Karpas-422 (cell line): Measurements from ENCODE around the gene MOB3A. TPM values are rescaled to one million over a fixed set of nuclear protein-coding genes. Genes with fewer than 3 reads are reported as not detected.

Experiments used
- DNase-seq: peaks from one replicate; pipeline ENCODE4 v3.0.0-alpha.2; 2015
- H2AFZ ChIP-seq: fragments of 200-600 bp; sonication (generic); 2 replicates; pipeline ENCODE4 v1.6.1; 2014; ENCODE audit warnings: antibody characterized with exemption, low read length, mixed read lengths
- H3K27ac ChIP-seq: fragments of 200-600 bp; sonication (generic); 2 replicates; pipeline ENCODE4 v1.5.1; 2014; ENCODE audit warnings: mild to moderate bottlenecking, low read length, moderate library complexity
- H3K27me3 ChIP-seq: fragments of 200-600 bp; sonication (generic); 2 replicates; pipeline ENCODE4 v1.6.1; 2014; ENCODE audit warnings: low read length, mixed read lengths
- H3K36me3 ChIP-seq: fragments of 200-600 bp; sonication (generic); 2 replicates; pipeline ENCODE4 v1.6.1; 2014; ENCODE audit warnings: low read length, mixed read lengths; ENCODE audit not compliant: insufficient read depth
- H3K4me1 ChIP-seq: fragments of 200-600 bp; sonication (generic); 2 replicates; pipeline ENCODE4 v1.6.1; 2014; ENCODE audit warnings: mild to moderate bottlenecking, low read length, mixed read lengths
- H3K4me2 ChIP-seq: fragments of 200-600 bp; sonication (generic); 2 replicates; pipeline ENCODE4 v1.6.1; 2014; ENCODE audit warnings: low read length, low read depth, mild to moderate bottlenecking; ENCODE audit not compliant: poor library complexity, severe bottlenecking
- H3K4me3 ChIP-seq: fragments of 200-600 bp; sonication (generic); 2 replicates; pipeline ENCODE4 v1.5.1; 2014; ENCODE audit warnings: mild to moderate bottlenecking, antibody characterized with exemption, low read length, mixed read lengths
- H3K79me2 ChIP-seq: fragments of 200-600 bp; sonication (generic); 2 replicates; pipeline ENCODE4 v1.6.1; 2014; ENCODE audit warnings: mild to moderate bottlenecking, low read length, mixed read lengths
- H3K9ac ChIP-seq: fragments of 200-600 bp; sonication (generic); 2 replicates; pipeline ENCODE4 v1.6.0; 2014; ENCODE audit warnings: low read length
- H3K9me2 ChIP-seq: fragments of 200-600 bp; sonication (generic), shearing (Covaris generic); replicated peaks from 2 replicates; pipeline ENCODE4 v1.6.0; 2014; ENCODE audit warnings: mild to moderate bottlenecking, low read length, moderate library complexity; ENCODE audit not compliant: insufficient read depth
- H3K9me3 ChIP-seq: fragments of 300-700, 200-600 bp; sonication (generic); 2 replicates; pipeline ENCODE4 v1.6.1; 2014; ENCODE audit warnings: low read length, mixed read lengths
- H4K20me1 ChIP-seq: fragments of 200-600 bp; sonication (generic); 2 replicates; pipeline ENCODE4 v1.6.1; 2014; ENCODE audit warnings: mild to moderate bottlenecking, antibody characterized with exemption, low read length, low read depth; ENCODE audit not compliant: insufficient read depth
- total RNA-seq: library from RNA; depleted of rRNA; stranded (reverse); fragments of >200 nt; shearing (Covaris generic); gene quantifications from 2 replicates; pipeline ENCODE4 v1.2.3, GENCODE V29; 2014; ENCODE audit warnings: low replicate concordance; rRNA removed

The MOB3A gene
- total RNA-seq: 153 and 219 TPM in 2 replicates

- H3K36me3 ChIP-seq: peaks cover 32% of the 10 kb centered on the region
- no peak within 1 kb of the TSS for H2AFZ ChIP-seq
- no peaks in the 10 kb centered on the region for H3K9me3 ChIP-seq
- H3K4me1 ChIP-seq: peaks cover 61% of the 10 kb centered on the region
- DNase-seq: no peak
- peak within 1 kb of the TSS; percentile 95 for H3K4me3 ChIP-seq
- peak within 1 kb of the TSS; percentile 96 for H3K4me2 ChIP-seq
- H3K9ac ChIP-seq: peak within 1 kb of the TSS; percentile 100
- H3K9me2 ChIP-seq: no peaks in the 10 kb centered on the region
- H3K79me2 ChIP-seq: peaks cover 45% of the 10 kb centered on the region
- H4K20me1 ChIP-seq: peaks cover 9% of the 10 kb centered on the region; the same call in 1 of the 2 replicates
- H3K27me3 ChIP-seq: no peaks in the 10 kb centered on the region
- H3K27ac ChIP-seq: peak within 1 kb of the TSS; percentile 99
Observed at GRCh38 chr19:2096034-2096479, at the start of gene MOB3A. MOB3A (minus strand) TSS chr19:2096326; CDS start chr19:2078560, 17,766 bp downstream.

- Histone ChIP-seq H2AFZ (no peak overlapping the region), H3K4me3 (no peak overlapping the region), H3K4me1 (peaks cover 21% of the 10 kb centered on the region), H3K27me3 (no peaks in the 10 kb centered on the region), H3K9ac (no peak overlapping the region), H3K9me3 (no peaks in the 10 kb centered on the region), H3K27ac (no peak overlapping the region), H4K20me1 (peaks cover 26% of the 10 kb centered on the region), H3K9me2 (no peaks in the 10 kb centered on the region), H3K36me3 (no peaks in the 10 kb centered on the region), H3K79me2 (peaks cover 96% of the 10 kb centered on the region), H3K4me2 (no peak overlapping the region)
- DNase-seq: no peak
Observed at GRCh38 chr19:2145831-2146241, 49.7 kb upstream of the MOB3A start.

- no peak overlapping the region for H3K27ac ChIP-seq
- no peak for DNase-seq
- no peaks in the 10 kb centered on the region for H3K27me3 ChIP-seq
- H4K20me1 ChIP-seq: peaks cover 30% of the 10 kb centered on the region
- H3K4me1 ChIP-seq: peaks cover 9% of the 10 kb centered on the region
- H3K9me3 ChIP-seq: no peaks in the 10 kb centered on the region
- no peak overlapping the region for H3K4me2 ChIP-seq
- no peak overlapping the region for H2AFZ ChIP-seq
- H3K9me2 ChIP-seq: no peaks in the 10 kb centered on the region
- H3K36me3 ChIP-seq: no peaks in the 10 kb centered on the region
- H3K4me3 ChIP-seq: no peak overlapping the region
- peaks cover 96% of the 10 kb centered on the region for H3K79me2 ChIP-seq
- no peak overlapping the region for H3K9ac ChIP-seq
Observed at GRCh38 chr19:2144190-2144589, 48.1 kb upstream of the MOB3A start.

- Histone ChIP-seq H2AFZ (no peak overlapping the region), H3K27me3 (no peaks in the 10 kb centered on the region), H3K9me2 (no peaks in the 10 kb centered on the region), H3K4me1 (no peaks in the 10 kb centered on the region), H3K9me3 (no peaks in the 10 kb centered on the region), H3K4me3 (no peak overlapping the region), H3K36me3 (peaks cover 5% of the 10 kb centered on the region; the same call in 1 of the 2 replicates), H4K20me1 (peaks cover 20% of the 10 kb centered on the region), H3K9ac (no peak overlapping the region), H3K79me2 (peaks cover 91% of the 10 kb centered on the region), H3K4me2 (no peak overlapping the region), H3K27ac (no peak overlapping the region)
- no peak for DNase-seq
Observed at GRCh38 chr19:2142173-2142829, 46.2 kb upstream of the MOB3A start.

- H4K20me1 ChIP-seq: peaks cover 20% of the 10 kb centered on the region
- no peak overlapping the region for H3K27ac ChIP-seq
- H3K4me1 ChIP-seq: no peaks in the 10 kb centered on the region
- no peaks in the 10 kb centered on the region for H3K9me3 ChIP-seq
- no peak overlapping the region for H2AFZ ChIP-seq
- no peaks in the 10 kb centered on the region for H3K27me3 ChIP-seq
- H3K36me3 ChIP-seq: peaks cover 5% of the 10 kb centered on the region; the same call in 1 of the 2 replicates
- H3K79me2 ChIP-seq: peaks cover 79% of the 10 kb centered on the region
- DNase-seq: no peak
- no peaks in the 10 kb centered on the region for H3K9me2 ChIP-seq
- H3K4me3 ChIP-seq: no peak overlapping the region
- no peak overlapping the region for H3K4me2 ChIP-seq
- no peak overlapping the region for H3K9ac ChIP-seq
Observed at GRCh38 chr19:2140138-2140569, 44.0 kb upstream of the MOB3A start.

- no peak for DNase-seq
- Histone ChIP-seq H3K9me3 (no peaks in the 10 kb centered on the region), H3K4me2 (no peak overlapping the region), H3K4me3 (no peak overlapping the region), H3K27me3 (no peaks in the 10 kb centered on the region), H3K79me2 (peaks cover 73% of the 10 kb centered on the region), H3K9ac (no peak overlapping the region), H2AFZ (no peak overlapping the region), H3K36me3 (peaks cover 5% of the 10 kb centered on the region; the same call in 1 of the 2 replicates), H3K4me1 (no peaks in the 10 kb centered on the region), H4K20me1 (peaks cover 20% of the 10 kb centered on the region), H3K9me2 (no peaks in the 10 kb centered on the region), H3K27ac (no peak overlapping the region)
Observed at GRCh38 chr19:2139385-2140137, 43.4 kb upstream of the MOB3A start.

GRCh38 chr19:2138061-2138728, 42.1 kb upstream of the MOB3A start:
- no peaks in the 10 kb centered on the region for H3K9me2 ChIP-seq
- H3K27ac ChIP-seq: no peak overlapping the region
- H3K27me3 ChIP-seq: no peaks in the 10 kb centered on the region
- H3K4me1 ChIP-seq: no peaks in the 10 kb centered on the region
- H3K4me2 ChIP-seq: no peak overlapping the region
- peaks cover 16% of the 10 kb centered on the region for H4K20me1 ChIP-seq
- no peak overlapping the region for H3K9ac ChIP-seq
- DNase-seq: no peak
- peaks cover 5% of the 10 kb centered on the region; the same call in 1 of the 2 replicates for H3K36me3 ChIP-seq
- no peaks in the 10 kb centered on the region for H3K9me3 ChIP-seq
- H3K4me3 ChIP-seq: no peak overlapping the region
- peaks cover 59% of the 10 kb centered on the region for H3K79me2 ChIP-seq
- H2AFZ ChIP-seq: no peak overlapping the region

- H3K4me1 ChIP-seq: no peaks in the 10 kb centered on the region
- DNase-seq: no peak
- peaks cover 54% of the 10 kb centered on the region for H3K79me2 ChIP-seq
- H3K27me3 ChIP-seq: no peaks in the 10 kb centered on the region
- H3K9ac ChIP-seq: no peak overlapping the region
- peaks cover 5% of the 10 kb centered on the region; the same call in 1 of the 2 replicates for H3K36me3 ChIP-seq
- H3K9me3 ChIP-seq: no peaks in the 10 kb centered on the region
- no peak overlapping the region for H3K4me3 ChIP-seq
- H4K20me1 ChIP-seq: peaks cover 11% of the 10 kb centered on the region
- no peak overlapping the region for H2AFZ ChIP-seq
- no peak overlapping the region for H3K4me2 ChIP-seq
- H3K27ac ChIP-seq: no peak overlapping the region
- no peaks in the 10 kb centered on the region for H3K9me2 ChIP-seq
Observed at GRCh38 chr19:2136796-2137195, 40.7 kb upstream of the MOB3A start.
